T-cell (primary cell): Measurements from ENCODE around the gene KPNA1. TPM values are rescaled to one million over a fixed set of nuclear protein-coding genes. Genes with fewer than 3 reads are reported as not detected.

Source experiments
- ATAC-seq, 4 experiments: fragments of 200-7000 bp in 3 of 4; fragments of 150-1000 bp in 1 of 4; cut with Tn5 transposase; replicated peaks in 1 of 4; 1 replicate in 3 of 4; 2 replicates in 1 of 4; pipeline ENCODE4 v1.10.0; 2021; ENCODE audit warnings: moderate library complexity in 3 of 4, mild to moderate bottlenecking in 2 of 4, moderate number of reproducible peaks in 1 of 4
- CTCF ChIA-PET, 2 donors: fragments of 300-600 bp; sonication (Branson Sonifier 250); formaldehyde crosslinking; loops; one replicate each; lab custom pipeline; 2022; ENCODE audit warnings: antibody characterized with exemption in 2 of 2; lab: Charles Lee
- POLR2A ChIA-PET, 2 donors: fragments of 300-600 bp; sonication (Branson Sonifier 250); formaldehyde crosslinking; loops; one replicate each; lab custom pipeline; 2022; ENCODE audit warnings: antibody characterized with exemption in 2 of 2; lab: Charles Lee
- DNase-seq, 35 experiments: peaks; one replicate each; pipeline versions ENCODE4 v3.0.0 to v3.0.0-alpha.2; 2013 to 2023
- H3K27ac ChIP-seq: one replicate; pipeline ENCODE4 v1.5.1; 2013; ENCODE audit warnings: low read length
- H3K27me3 ChIP-seq, 2 experiments: replicated peaks in 1 of 2; 1 replicate in 1 of 2; 2 replicates in 1 of 2; pipeline versions ENCODE4 v1.6.1 to v1.7.0; 2013; ENCODE audit warnings: low read length in 1 of 2, mixed read lengths in 1 of 2; ENCODE audit not compliant: control insufficient read depth in 2 of 2, insufficient read depth in 2 of 2; ENCODE audit errors: extremely low read depth in 1 of 2
- H3K36me3 ChIP-seq, 2 donors: 1 replicate in 1 of 2; 2 replicates in 1 of 2; pipeline versions ENCODE4 v1.6.1 to v1.7.0; 2013; ENCODE audit warnings: low read length in 1 of 2; ENCODE audit not compliant: control insufficient read depth in 2 of 2, insufficient read depth in 1 of 2; ENCODE audit errors: extremely low read depth in 1 of 2
- H3K4me1 ChIP-seq, 2 experiments: 1 replicate in 1 of 2; 2 replicates in 1 of 2; pipeline versions ENCODE4 v1.6.1 to v1.7.0; 2013; ENCODE audit warnings: low read length in 2 of 2, mixed read lengths in 1 of 2; ENCODE audit not compliant: insufficient read depth in 2 of 2, control insufficient read depth in 1 of 2; ENCODE audit errors: extremely low read depth in 1 of 2
- H3K4me3 ChIP-seq, 2 donors: 1 replicate in 1 of 2; 2 replicates in 1 of 2; pipeline versions ENCODE4 v1.5.1 to v1.7.0; 2013; ENCODE audit warnings: mild to moderate bottlenecking in 2 of 2, low read length in 1 of 2, moderate library complexity in 1 of 2; ENCODE audit not compliant: control insufficient read depth in 1 of 2; ENCODE audit errors: extremely low read depth in 1 of 2
- H3K9me3 ChIP-seq: 2 replicates; pipeline ENCODE4 v1.7.0; 2013
- H3K27ac Mint-ChIP-seq, 2 donors: one replicate each; pipeline ENCODE4 v1.8.0; 2020 to 2021; ENCODE audit warnings: mild to moderate bottlenecking in 2 of 2, mixed read lengths in 2 of 2
- H3K27me3 Mint-ChIP-seq, 2 donors: one replicate each; pipeline ENCODE4 v1.8.0; 2021 to 2022; ENCODE audit warnings: mixed read lengths in 2 of 2
- H3K36me3 Mint-ChIP-seq: one replicate; pipeline ENCODE4 v1.8.0; 2021; ENCODE audit warnings: mixed read lengths
- H3K4me1 Mint-ChIP-seq, 3 donors: one replicate each; pipeline ENCODE4 v1.8.0; 2020 to 2022; ENCODE audit warnings: mixed read lengths in 3 of 3, mild to moderate bottlenecking in 1 of 3
- H3K4me3 Mint-ChIP-seq, 3 donors: one replicate each; pipeline ENCODE4 v1.8.0; 2020 to 2022; ENCODE audit warnings: mild to moderate bottlenecking in 3 of 3, mixed read lengths in 3 of 3, moderate library complexity in 3 of 3
- H3K9me3 Mint-ChIP-seq, 3 donors: one replicate each; pipeline ENCODE4 v1.8.0; 2020 to 2022; ENCODE audit warnings: mixed read lengths in 3 of 3
- WGBS: methylation state at CpG from one replicate; pipeline ENCODE4 v1.1.5; 2013; ENCODE audit warnings: missing lambda C conversion rate; ENCODE audit not compliant: insufficient coverage; 5-methylcytosine and 5-hydroxymethylcytosine counted together
- total RNA-seq, 35 experiments: library from RNA in 6 of 35; stranded (reverse) in 6 of 35; fragments of 120-200 nt in 1 of 35; gene quantifications; one replicate each; pipeline versions ENCODE4 v1.2.1 to v1.2.4 and lab custom pipeline; 2013 to 2026

KPNA1 gene
- total RNA-seq, 5 donors from 2014 or later (not counting 1 experiment from before 2014, with no cell fraction given), result 55.2 to 65.0 (median 57.5) TPM

DNA sequence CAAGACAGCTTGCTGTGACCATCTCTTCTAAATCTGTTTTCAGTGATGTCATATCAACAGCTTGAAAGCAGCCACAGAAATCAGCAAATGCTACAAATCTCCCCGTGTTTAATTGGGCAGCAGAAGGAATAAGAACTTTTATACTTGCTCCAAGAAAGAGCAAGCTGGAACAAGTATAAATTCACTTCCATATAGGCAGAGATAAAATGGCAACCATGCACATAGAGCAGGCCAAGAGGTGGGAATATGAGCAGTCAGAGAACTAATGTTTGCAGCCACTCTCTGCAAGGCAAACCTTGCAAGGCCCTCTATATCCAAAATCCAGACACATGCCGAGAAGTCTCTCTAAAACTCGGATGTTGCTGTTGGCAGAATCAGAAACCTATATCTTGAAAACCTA is 33.3 kb upstream of the KPNA1 start:
- 87% methylated on average over 3 of the region's 3 CpGs for WGBS
- H3K4me3 Mint-ChIP-seq, result no peak overlapping the region

DNA sequence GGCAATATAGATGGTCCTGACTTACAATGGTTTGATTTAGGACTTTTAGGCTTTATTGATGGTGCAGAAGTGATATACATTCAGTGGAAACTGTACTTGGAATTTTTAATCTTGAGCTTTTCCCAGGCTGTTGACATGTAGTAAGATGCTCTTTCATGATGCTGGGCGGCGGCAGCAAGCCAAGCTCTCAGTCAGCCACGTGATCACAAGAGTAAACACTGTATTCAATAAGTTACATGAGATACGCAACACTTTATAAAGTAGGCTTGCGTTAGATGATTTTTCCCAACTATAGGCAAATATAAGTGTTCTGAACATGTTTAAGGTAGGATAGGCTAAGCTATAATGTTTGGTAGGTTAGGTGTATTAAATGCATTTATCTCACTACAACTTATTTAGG is 31.4 kb upstream of the KPNA1 start:
- peaks cover 61% of the 10 kb centered on the region for H3K36me3 Mint-ChIP-seq
- ChIA-PET POLR2A (no interaction called here), CTCF (no interaction called here)

More for the DNA sequence above, 33.3 kb upstream of the KPNA1 start:
- H3K27me3 Mint-ChIP-seq, result no peaks in the 10 kb centered on the region
- H3K9me3 Mint-ChIP-seq, result no peaks in the 10 kb centered on the region
- POLR2A ChIA-PET, result no interaction called here
- no peak for ATAC-seq
- H3K4me1 Mint-ChIP-seq, result peaks cover under 1 to 5% (median 5%) of the 10 kb centered on the region in 3 donors
- no peaks in the 10 kb centered on the region for H3K27me3 ChIP-seq
- peaks cover 68% of the 10 kb centered on the region for H3K36me3 Mint-ChIP-seq
- no peak overlapping the region for H3K4me3 ChIP-seq
- H3K36me3 ChIP-seq, result peaks cover 8 to 75% of the 10 kb centered on the region in 2 donors
- no peaks in the 10 kb centered on the region for H3K9me3 ChIP-seq
- DNase-seq, result no peak
- H3K27ac Mint-ChIP-seq, result peak overlapping the region in 1 of 2 donors; percentile 23
- no peaks in the 10 kb centered on the region for H3K4me1 ChIP-seq
- CTCF ChIA-PET, result interaction anchor here in 1 of 2 donors (0.6 kb wide), 1 partner anchor 38 kb away, joined by 3 read pairs; no protein-coding TSS in a partner anchor
- no peak overlapping the region for H3K27ac ChIP-seq

DNA sequence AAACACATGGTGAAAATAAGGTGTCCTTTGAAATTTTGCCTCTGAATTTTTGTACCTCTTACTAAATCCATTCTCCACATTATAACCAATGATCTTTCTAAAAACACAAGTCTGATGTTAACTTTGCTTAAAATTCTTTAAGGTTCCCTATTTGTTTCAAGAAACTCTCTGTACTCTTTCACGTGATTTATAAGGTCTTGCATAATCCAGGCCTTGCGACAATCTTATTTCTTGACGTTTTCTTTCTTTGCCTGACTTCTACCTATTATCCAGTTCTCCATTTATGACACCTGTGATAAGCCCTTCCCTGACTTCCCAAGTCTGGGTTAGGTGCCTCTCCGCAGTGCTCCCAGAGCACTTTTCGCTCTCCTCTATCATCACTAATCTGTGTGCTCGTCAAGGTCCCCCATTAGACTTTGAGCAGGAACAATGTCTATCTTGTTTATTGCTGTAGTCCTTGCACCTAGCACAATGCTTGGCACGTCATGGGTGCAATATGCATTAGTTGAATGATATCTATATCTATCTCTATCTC is 24.3 kb upstream of the KPNA1 start:
- ATAC-seq, result no peak
- 90% methylated on average over 2 of the region's 7 CpGs for WGBS
- H3K9me3 ChIP-seq, result no peaks in the 10 kb centered on the region
- ChIA-PET POLR2A (no interaction called here), CTCF (no interaction called here)
- H3K4me3 Mint-ChIP-seq, result no peak overlapping the region
- peaks cover 57% of the 10 kb centered on the region for H3K36me3 Mint-ChIP-seq
- no peak for DNase-seq
- no peak overlapping the region for H3K27ac ChIP-seq
- H3K4me1 ChIP-seq, result no peaks in the 10 kb centered on the region
- H3K27me3 ChIP-seq, result no peaks in the 10 kb centered on the region
- peaks cover 0 to 74% of the 10 kb centered on the region in 2 donors for H3K36me3 ChIP-seq
- no peaks in the 10 kb centered on the region for H3K9me3 Mint-ChIP-seq
- H3K4me3 ChIP-seq, result no peak overlapping the region
- no peaks in the 10 kb centered on the region for H3K27me3 Mint-ChIP-seq
- peak overlapping the region; percentile 17 to 29 for H3K27ac Mint-ChIP-seq
- H3K4me1 Mint-ChIP-seq, result peaks cover 10 to 17% (median 15%) of the 10 kb centered on the region in 3 donors

More for the DNA sequence above, 31.4 kb upstream of the KPNA1 start:
- WGBS, result no CpG with 5 or more reads among the region's 5 CpGs
- Histone ChIP-seq H3K27me3 (no peaks in the 10 kb centered on the region), H3K27ac (no peak overlapping the region), H3K9me3 (no peaks in the 10 kb centered on the region), H3K4me1 (no peaks in the 10 kb centered on the region), H3K4me3 (no peak overlapping the region), H3K36me3 (peaks cover 4 to 67% of the 10 kb centered on the region in 2 donors)
- H3K27ac Mint-ChIP-seq, result no peak overlapping the region
- H3K4me3 Mint-ChIP-seq, result no peak overlapping the region
- no peaks in the 10 kb centered on the region for H3K27me3 Mint-ChIP-seq
- DNase-seq (no peak), ATAC-seq (no peak)
- peaks cover 0 to 4% (median 0%) of the 10 kb centered on the region in 3 donors for H3K4me1 Mint-ChIP-seq
- no peaks in the 10 kb centered on the region for H3K9me3 Mint-ChIP-seq

DNA sequence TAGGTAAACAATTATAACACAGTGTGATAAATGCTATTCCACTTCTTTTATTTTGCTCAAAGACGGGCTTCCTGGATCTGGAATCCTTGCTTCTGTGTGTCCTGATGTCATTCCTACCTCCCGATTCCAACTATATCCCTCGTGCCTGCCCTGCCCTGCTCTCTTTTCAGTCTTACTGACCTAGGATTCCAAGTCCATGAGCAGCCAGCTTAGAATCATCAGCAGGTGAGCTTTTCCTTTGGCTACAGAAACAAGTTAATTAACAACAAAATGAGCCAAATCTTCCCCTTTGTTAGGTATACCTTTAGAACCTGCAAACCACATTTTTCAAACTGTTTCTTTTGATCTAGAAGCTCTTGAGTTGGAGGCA is 21.9 kb upstream of the KPNA1 start:
- peaks cover 71% of the 10 kb centered on the region for H3K36me3 Mint-ChIP-seq
- no peak overlapping the region for H3K4me3 Mint-ChIP-seq
- no peaks in the 10 kb centered on the region for H3K27me3 Mint-ChIP-seq
- Histone ChIP-seq H3K27ac (no peak overlapping the region), H3K4me1 (no peaks in the 10 kb centered on the region), H3K27me3 (no peaks in the 10 kb centered on the region), H3K36me3 (peaks cover 0 to 85% of the 10 kb centered on the region in 2 donors), H3K4me3 (no peak overlapping the region), H3K9me3 (no peaks in the 10 kb centered on the region)
- ChIA-PET CTCF (interaction anchor here (1.0 kb wide), 2 partner anchors 11 to 144 kb away, joined by 3 to 4 read pairs; no protein-coding TSS in a partner anchor), POLR2A (no interaction called here)
- 100% methylated on average over 3 of the region's 3 CpGs for WGBS
- DNase-seq, result no peak
- peaks cover 14 to 22% (median 17%) of the 10 kb centered on the region in 3 donors for H3K4me1 Mint-ChIP-seq
- peak overlapping the region in 1 of 2 donors; percentile 30 for H3K27ac Mint-ChIP-seq
- ATAC-seq, result no peak
- no peaks in the 10 kb centered on the region for H3K9me3 Mint-ChIP-seq

DNA sequence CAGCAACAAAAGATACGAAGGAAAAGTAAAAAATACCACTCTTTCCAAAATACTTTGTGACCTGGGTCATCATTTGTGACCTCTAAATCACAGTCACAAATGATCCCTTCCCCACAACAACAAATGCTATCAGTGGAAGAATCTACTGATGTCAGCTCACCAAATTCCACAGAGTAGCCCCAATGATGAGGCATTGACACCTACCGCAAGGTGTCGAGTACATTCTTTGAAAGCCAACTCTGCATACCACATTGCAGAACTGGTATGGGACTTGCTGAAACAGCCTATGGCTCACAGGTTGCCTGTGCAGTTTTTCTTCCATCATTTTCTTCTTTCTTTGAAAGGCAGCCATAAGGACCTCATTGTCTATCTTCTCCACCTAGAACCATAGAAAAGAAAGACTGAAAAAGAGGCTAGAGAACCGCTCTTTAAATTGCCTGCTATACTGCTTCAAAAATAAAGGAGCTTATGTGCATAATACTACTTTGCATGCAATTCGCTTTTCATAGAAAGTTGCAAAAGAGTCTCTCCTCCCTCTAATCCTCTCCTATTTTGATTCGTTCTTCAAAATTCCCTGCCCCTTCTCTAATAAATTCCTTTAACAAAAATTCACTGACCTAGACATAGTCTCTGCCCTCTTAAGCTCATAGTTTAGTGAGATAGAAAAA is 21.4 kb upstream of the KPNA1 start:
- WGBS, result 100% methylated on average over 3 of the region's 6 CpGs
- ChIA-PET CTCF (interaction anchor here (1.0 kb wide), 2 partner anchors 10 to 143 kb away, joined by 3 to 4 read pairs; no protein-coding TSS in a partner anchor), POLR2A (no interaction called here)
- DNase-seq (no peak), ATAC-seq (no peak)
- Histone ChIP-seq H3K4me3 (no peak overlapping the region), H3K36me3 (peaks cover 0 to 87% of the 10 kb centered on the region in 2 donors), H3K4me1 (no peaks in the 10 kb centered on the region), H3K9me3 (no peaks in the 10 kb centered on the region), H3K27me3 (no peaks in the 10 kb centered on the region), H3K27ac (no peak overlapping the region)
- H3K27me3 Mint-ChIP-seq, result no peaks in the 10 kb centered on the region
- H3K4me3 Mint-ChIP-seq, result no peak overlapping the region
- H3K9me3 Mint-ChIP-seq, result no peaks in the 10 kb centered on the region
- H3K27ac Mint-ChIP-seq, result peak overlapping the region in 1 of 2 donors; percentile 30
- peaks cover 14 to 22% (median 17%) of the 10 kb centered on the region in 3 donors for H3K4me1 Mint-ChIP-seq
- peaks cover 70% of the 10 kb centered on the region for H3K36me3 Mint-ChIP-seq

DNA sequence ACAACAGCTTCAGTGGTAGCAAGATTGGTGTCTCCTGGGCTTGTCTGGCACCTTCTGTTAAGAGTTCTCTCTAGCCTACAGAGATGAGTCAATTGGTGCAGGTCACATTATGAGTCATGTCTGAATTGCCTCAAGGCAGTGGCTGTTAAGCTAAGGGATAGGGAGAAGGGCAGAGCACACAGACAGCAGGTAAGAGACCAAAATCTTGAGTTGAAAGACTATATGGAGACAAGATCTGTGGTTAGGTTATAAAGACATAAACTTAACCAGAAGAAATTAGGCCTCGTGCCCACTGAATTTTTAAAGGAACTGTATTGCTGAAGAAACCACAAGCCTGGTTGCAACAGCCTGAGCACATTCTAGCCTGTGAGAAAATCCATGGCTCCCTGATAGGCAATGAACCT is 19.2 kb upstream of the KPNA1 start:
- Mint-ChIP-seq H3K9me3 (no peaks in the 10 kb centered on the region), H3K4me3 (no peak overlapping the region), H3K27me3 (no peaks in the 10 kb centered on the region), H3K4me1 (peaks cover 6 to 19% (median 9%) of the 10 kb centered on the region in 3 donors), H3K36me3 (peaks cover 60% of the 10 kb centered on the region), H3K27ac (peak overlapping the region; percentile 31 to 76)
- ChIA-PET CTCF (no interaction called here), POLR2A (no interaction called here)
- H3K4me3 ChIP-seq, result no peak overlapping the region
- H3K27ac ChIP-seq, result no peak overlapping the region
- WGBS, result 0% methylated on average over 1 of the region's 1 CpG
- DNase-seq, result no peak
- H3K9me3 ChIP-seq, result no peaks in the 10 kb centered on the region
- H3K4me1 ChIP-seq, result no peaks in the 10 kb centered on the region
- ATAC-seq, result peak in 3 of 4 experiments; percentile 24 to 87 (median 49)
- H3K27me3 ChIP-seq, result no peaks in the 10 kb centered on the region
- H3K36me3 ChIP-seq, result peaks cover 0 to 74% of the 10 kb centered on the region in 2 donors
